ENCODE results near the gene TEDDM1. TPM values are rescaled to one million over a fixed set of nuclear protein-coding genes. Genes with fewer than 3 reads are reported as not detected.

Gene TEDDM1
- total RNA-seq (2022; extraction: Qiagen RNA extraction; ENCODE audit: low read depth) = not detected in 5 replicates

GRCh38 chr1:182400567-182400966 is at the start of gene TEDDM1:
Gene TEDDM1 (minus strand): TSS chr1:182400667. CDS start chr1:182400485, 182 bp downstream.

GRCh38 chr1:182450087-182450486 is 49.6 kb upstream of the TEDDM1 start, which contains the start of gene RGSL1:
Gene RGSL1 (plus strand): TSS chr1:182450146. CDS start chr1:182450166, 20 bp downstream.

GRCh38 chr1:182391362-182392049 is 9.0 kb downstream of the TEDDM1 start, which contains the start of gene GLUL:
Gene GLUL (minus strand): TSS chr1:182391790. CDS start chr1:182388737, 3,053 bp downstream.

Other genes starting within 250 kb of the TEDDM1 start
- gene GLUL, start 8.9 kb downstream of the TEDDM1 start, total RNA-seq (2022; extraction: Qiagen RNA extraction; ENCODE audit: low read depth) = 18.0 to 21.7 TPM (median 19.8 TPM) in 5 replicates
- not detected in 5 replicates for gene RGSL1, start 49.5 kb upstream of the TEDDM1 start, total RNA-seq (2022; extraction: Qiagen RNA extraction; ENCODE audit: low read depth)
- gene RNASEL, start 188.6 kb upstream of the TEDDM1 start, total RNA-seq (2022; extraction: Qiagen RNA extraction; ENCODE audit: low read depth) = 1.8 to 2.6 TPM (median 2.3 TPM) in 5 replicates
- 0.17 to 0.37 TPM (median 0.34 TPM) in 5 replicates for gene RGS16, start 203.7 kb upstream of the TEDDM1 start, total RNA-seq (2022; extraction: Qiagen RNA extraction; ENCODE audit: low read depth)

All from A549 treated with RU486 at 1 μM for 4 hours (cell line).